Islet of Langerhans (tissue), 1 donor: ENCODE measurements around the gene P2RY14.
A peak's percentile ranks its signal among the peaks of the same experiment; 100 is the strongest.

Experiments
- FAIRE-seq: peaks from one replicate; lab custom pipeline; 2011; peaks lifted over from hg19 to GRCh38; lab: Jason Lieb, UNC

The P2RY14 gene

GRCh38 chr3:151300539-151300938 is 22.2 kb upstream of the P2RY14 start:
- no peak for FAIRE-seq

GRCh38 chr3:151299006-151299405 is 20.7 kb upstream of the P2RY14 start:
- no peak for FAIRE-seq

- FAIRE-seq = no peak
Observed at GRCh38 chr3:151297429-151297828, 19.1 kb upstream of the P2RY14 start.

- FAIRE-seq = no peak
Observed at GRCh38 chr3:151296226-151296625, 17.9 kb upstream of the P2RY14 start.

- no peak for FAIRE-seq
Observed at GRCh38 chr3:151293127-151293526, 14.8 kb upstream of the P2RY14 start.

- no peak for FAIRE-seq
Observed at GRCh38 chr3:151290673-151291072, 12.3 kb upstream of the P2RY14 start.

GRCh38 chr3:151289445-151289844 is 11.1 kb upstream of the P2RY14 start:
- no peak for FAIRE-seq

- no peak for FAIRE-seq
Observed at GRCh38 chr3:151285940-151286339, 7.6 kb upstream of the P2RY14 start.

- FAIRE-seq = no peak
Observed at GRCh38 chr3:151283907-151284461, 5.6 kb upstream of the P2RY14 start.

- FAIRE-seq = no peak
Observed at GRCh38 chr3:151283387-151283786, 5.0 kb upstream of the P2RY14 start.

GRCh38 chr3:151282921-151283320 is 4.6 kb upstream of the P2RY14 start:
- peak; percentile 95 for FAIRE-seq

- no peak for FAIRE-seq
Observed at GRCh38 chr3:151281671-151282324, 3.5 kb upstream of the P2RY14 start.

- no peak for FAIRE-seq
Observed at GRCh38 chr3:151276687-151277042, 1.7 kb downstream of the P2RY14 start.

GRCh38 chr3:151276038-151276686 is 2.2 kb downstream of the P2RY14 start:
- no peak for FAIRE-seq

GRCh38 chr3:151275091-151275490 is 3.3 kb downstream of the P2RY14 start:
- no peak for FAIRE-seq

- no peak for FAIRE-seq
Observed at GRCh38 chr3:151269631-151270030, 8.7 kb downstream of the P2RY14 start.

- no peak for FAIRE-seq
Observed at GRCh38 chr3:151268267-151269235, 9.8 kb downstream of the P2RY14 start.

- no peak for FAIRE-seq
Observed at GRCh38 chr3:151267066-151267465, 11.3 kb downstream of the P2RY14 start.

GRCh38 chr3:151265866-151266265 is 12.5 kb downstream of the P2RY14 start:
- FAIRE-seq = no peak

GRCh38 chr3:151265166-151265565 is 13.2 kb downstream of the P2RY14 start:
- FAIRE-seq = no peak

GRCh38 chr3:151264605-151265004 is 13.7 kb downstream of the P2RY14 start:
- FAIRE-seq = no peak

GRCh38 chr3:151262871-151263525 is 15.3 kb downstream of the P2RY14 start:
- FAIRE-seq = no peak
